PC-3 (cell line): Measurements from ENCODE around the gene PLEKHM2.
"Not testable (repeated sequence)": the region's sequence is repeated elsewhere in the genome, so short reads cannot be mapped to it uniquely, and the experiment has no call there.

Source experiments
- EZH2 ChIP-seq: fragments of 300-600 bp; sonication (generic); IDR thresholded peaks from one replicate; pipeline ENCODE4 v1.6.1; 2017; ENCODE audit warnings: antibody characterized with exemption, mild to moderate bottlenecking, low read length; ENCODE audit not compliant: unreplicated experiment
- EZH2phosphoT487 ChIP-seq: fragments of 300-600 bp; sonication (generic); IDR thresholded peaks from 2 replicates; pipeline ENCODE4 v1.6.1; 2018; ENCODE audit warnings: mild to moderate bottlenecking, antibody characterized with exemption, low read length, borderline replicate concordance
- TF ChIP-seq, protein P1 (sequence below): fragments of 300-600 bp; sonication (generic); conservative IDR thresholded peaks from 2 replicates; pipeline ENCODE4 v1.5.1; 2017; ENCODE audit warnings: antibody characterized with exemption, low read depth, mild to moderate bottlenecking, low read length

DNA sequence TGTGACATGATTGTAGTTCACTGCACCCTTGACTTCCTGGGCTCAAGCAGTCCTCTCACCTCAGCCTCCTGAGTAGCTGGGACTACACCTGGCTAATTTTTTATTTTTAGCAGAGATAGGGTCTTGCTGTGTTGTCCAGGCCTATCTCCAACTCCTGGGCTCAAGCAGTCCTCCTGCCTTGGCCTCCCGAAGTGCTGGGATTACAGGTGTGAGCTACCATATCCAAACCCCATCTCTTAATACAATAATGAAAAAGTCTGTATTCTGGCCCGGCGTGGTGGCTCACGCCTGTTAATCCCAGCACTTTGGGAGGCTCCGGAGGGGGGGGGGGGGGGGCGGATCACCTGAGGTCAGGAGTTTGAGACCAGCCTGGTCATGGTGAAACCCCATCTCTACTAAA, 32.0 kb upstream of the PLEKHM2 start:
- TF ChIP-seq EZH2phosphoT487, EZH2: not testable (repeated sequence)
- TF ChIP-seq, protein P1, sequence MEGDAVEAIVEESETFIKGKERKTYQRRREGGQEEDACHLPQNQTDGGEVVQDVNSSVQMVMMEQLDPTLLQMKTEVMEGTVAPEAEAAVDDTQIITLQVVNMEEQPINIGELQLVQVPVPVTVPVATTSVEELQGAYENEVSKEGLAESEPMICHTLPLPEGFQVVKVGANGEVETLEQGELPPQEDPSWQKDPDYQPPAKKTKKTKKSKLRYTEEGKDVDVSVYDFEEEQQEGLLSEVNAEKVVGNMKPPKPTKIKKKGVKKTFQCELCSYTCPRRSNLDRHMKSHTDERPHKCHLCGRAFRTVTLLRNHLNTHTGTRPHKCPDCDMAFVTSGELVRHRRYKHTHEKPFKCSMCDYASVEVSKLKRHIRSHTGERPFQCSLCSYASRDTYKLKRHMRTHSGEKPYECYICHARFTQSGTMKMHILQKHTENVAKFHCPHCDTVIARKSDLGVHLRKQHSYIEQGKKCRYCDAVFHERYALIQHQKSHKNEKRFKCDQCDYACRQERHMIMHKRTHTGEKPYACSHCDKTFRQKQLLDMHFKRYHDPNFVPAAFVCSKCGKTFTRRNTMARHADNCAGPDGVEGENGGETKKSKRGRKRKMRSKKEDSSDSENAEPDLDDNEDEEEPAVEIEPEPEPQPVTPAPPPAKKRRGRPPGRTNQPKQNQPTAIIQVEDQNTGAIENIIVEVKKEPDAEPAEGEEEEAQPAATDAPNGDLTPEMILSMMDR = not testable (repeated sequence)
